GM19328 (cell line): ENCODE data around the gene FBXO5.
A peak's percentile ranks its signal among the peaks of the same experiment; 100 is the strongest.
"Not testable (repeated sequence)": the region's sequence is repeated elsewhere in the genome, so short reads cannot be mapped to it uniquely, and the experiment has no call there.

ENCODE experiments used
- ATAC-seq: cut with Tn5 transposase; IDR thresholded peaks from one replicate; pipeline ENCODE4 v1.9.1; 2021; ENCODE audit warnings: mild to moderate bottlenecking, moderate library complexity; ENCODE audit not compliant: unreplicated experiment

FBXO5 gene

DNA sequence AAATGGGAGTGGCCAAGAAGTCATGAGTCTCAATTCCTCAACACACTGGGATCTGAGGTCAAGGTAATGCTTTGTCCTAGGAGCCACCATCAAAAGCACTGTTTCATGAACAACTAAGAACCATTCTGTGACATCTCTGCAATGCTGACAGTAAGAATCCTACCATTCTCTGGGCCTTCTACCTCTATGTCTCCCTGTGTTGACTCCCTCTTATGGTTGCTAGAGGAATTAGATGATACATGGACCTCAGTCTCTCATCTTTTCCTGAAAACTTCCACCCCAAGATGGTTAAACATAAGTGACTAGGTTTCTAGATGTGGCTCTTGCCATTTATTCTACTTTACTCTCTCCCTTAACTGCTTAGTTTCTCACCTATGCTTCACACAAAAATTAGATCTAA is 10.6 kb upstream of the FBXO5 start:
- no peak for ATAC-seq

DNA sequence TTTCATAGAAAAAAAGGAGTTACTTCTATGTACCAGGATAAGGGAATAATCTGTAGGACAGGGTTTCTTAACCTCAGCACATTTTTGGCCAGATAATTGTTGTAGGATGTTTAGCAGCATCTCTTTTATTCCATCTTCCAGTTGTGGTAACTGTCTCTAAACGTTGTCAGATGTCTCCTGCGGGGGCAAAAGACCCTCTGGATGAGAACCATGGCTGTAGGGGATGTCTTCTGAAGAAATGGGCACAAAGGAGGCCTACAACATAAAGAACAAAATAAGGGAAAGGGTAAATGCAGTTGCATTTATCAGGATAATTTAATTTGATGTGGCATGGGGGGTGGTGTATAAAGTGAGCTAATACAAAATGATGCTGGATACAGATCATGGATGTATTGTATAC is 4.1 kb upstream of the FBXO5 start:
- ATAC-seq = no peak

DNA sequence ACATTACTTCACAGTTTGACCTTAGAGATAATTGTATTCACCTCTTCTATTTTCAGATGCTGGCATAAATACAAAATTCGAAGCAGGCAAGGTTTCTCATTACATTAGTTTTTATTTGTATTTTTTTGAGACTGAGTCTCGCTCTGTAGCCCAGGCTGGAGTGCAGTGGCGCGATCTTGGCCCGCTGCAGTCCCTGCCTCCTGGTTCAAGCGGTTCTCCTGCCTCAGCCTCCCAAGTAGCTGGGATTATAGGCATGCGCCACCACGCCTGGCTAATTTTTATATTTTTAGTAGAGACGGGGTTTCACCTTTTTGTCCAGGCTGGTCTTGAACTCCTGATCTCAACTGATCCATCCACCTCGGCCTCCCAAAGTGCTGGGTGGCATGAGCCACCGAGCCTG is 2.5 kb upstream of the FBXO5 start:
- ATAC-seq = not testable (repeated sequence)

DNA sequence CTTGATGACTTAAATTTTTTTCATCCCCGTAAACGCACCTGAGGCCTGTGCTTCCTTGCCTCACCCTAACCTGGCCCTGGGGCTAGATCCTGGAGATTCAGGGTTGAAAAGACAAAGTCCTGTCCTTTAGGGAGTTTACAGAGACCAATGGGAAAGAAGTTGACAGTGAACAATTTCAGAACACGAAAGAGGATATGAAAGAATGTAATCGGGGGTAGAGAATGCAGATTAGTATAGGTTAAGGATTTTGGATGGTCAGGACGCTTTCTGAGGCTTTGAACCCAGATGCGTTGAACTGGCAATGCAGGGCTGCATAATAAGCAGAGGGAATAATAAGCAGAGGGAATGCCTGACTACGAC is 1.7 kb upstream of the FBXO5 start:
- ATAC-seq = peak; percentile 18

DNA sequence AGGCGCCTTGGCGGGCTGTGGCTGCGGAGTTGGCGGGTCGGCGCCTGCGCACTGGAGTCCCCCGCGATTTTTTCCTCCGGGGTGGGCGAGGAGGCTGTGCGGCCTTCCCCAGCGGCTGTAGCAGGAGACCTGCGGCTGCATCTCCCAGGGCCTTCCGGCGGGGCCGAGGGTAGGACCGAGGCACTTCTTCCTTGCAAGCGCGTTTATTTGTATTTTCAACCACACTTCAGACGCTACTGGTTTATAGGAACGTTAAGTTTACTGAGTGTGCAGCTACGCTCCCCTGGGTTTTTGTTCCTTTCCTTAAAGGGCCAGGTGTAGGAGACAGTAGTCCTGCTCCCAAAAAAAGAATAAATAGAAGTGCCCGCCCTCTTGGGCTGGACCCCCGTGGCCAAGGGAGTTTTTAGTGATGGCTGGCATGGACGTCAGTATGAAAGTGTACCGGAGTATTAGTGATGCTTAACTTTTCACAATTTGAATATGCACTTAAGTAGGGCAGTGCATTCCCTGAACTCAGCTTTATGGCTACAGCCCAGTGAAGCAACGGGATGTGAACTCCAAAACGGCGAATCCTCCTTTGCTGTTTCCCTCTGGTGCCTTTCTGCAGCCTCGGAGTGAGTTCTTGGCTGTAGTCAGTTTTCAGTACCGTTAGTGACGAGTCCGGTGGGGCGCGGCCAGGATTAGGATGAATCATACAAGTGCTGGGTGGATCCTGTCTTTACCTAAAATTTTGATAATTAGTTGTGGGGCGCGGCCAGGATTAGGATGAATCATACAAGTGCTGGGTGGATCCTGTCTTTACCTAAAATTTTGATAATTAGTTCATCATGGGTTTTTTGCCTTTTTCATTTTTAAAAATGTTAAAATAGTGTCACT is 1.0 kb upstream of the FBXO5 start:
- ATAC-seq = no peak

DNA sequence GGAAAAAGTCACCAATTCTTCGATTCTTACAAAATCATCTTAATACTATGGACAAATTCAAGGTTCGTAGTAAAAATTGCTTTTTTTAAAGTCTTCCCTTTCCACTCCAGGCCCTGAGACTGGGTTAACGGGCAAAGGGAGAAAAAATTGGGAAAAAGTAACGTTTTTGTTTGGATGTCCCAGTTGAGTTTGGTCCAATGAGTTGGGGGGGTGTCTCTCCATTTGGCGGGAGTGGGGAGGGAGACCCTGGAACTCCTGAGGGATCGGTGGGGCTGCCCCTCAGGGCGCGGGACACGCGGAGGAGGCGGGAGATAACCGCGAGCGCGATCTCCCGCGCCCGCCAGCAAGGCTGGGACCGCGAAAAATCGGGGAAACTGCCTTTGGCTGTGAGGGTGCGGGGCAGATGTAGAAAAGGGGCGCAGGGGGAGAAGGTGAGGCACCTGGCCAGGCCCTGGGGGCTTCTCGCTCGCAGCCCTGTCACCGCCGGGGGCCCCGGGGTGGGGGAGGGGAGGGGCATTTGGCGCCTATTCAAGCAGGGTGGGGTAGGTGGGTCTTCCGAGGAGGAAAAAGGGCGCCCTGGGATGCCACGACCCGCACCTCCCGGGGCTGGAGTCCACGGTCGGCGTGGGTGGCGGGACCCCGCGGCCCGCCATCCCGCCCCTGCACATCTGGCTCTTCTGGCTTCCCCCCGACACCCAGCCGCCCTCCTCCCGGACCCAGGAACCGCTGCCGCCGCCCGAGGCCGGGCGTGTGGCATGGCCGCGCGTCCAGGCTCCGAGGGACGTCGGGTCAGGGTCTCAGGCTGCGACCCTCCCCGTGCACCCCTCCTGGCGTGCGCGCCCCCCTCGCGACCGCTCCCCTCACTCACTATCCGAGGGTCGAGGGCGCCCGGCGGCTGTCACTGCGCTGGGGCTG is 595 bp downstream of the FBXO5 start:
- peak; percentile 0 for ATAC-seq

DNA sequence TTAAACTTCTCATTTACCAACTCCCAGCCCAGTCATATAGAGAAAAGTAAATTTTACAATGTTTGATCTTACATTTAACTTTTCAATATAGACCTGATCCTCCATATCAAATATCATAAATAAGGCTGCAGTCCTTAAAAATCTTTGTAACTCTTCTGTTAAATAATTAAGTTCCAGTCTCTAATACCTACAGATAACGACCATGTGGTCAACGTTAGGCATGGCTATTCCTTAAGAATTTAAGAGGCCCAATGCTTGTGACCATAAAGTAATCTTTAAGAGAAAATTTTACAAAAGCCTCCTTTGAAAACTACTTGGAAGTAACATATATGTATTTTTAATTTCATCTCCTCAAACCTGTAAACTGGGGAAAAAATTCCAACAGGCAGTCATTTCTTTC is 1.6 kb downstream of the FBXO5 start:
- ATAC-seq = no peak

DNA sequence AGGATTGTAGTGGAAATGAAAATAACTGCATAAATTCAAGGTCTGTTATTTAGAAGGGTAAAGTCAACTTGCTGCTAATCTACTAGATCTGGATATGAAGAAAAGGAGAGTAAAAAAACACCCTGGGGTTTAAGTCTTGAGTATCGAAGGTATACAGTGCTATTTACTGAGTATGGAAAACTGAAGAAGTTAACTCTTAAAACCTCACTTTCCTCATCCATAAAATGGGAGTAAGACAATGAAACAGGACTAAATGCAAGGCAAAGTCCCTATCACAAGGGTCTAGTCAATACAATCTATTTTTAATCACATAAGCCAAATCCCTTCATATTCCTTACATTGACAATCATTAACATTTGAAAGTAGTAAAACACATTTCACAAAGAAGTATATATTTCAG is 2.2 kb downstream of the FBXO5 start:
- ATAC-seq = no peak

DNA sequence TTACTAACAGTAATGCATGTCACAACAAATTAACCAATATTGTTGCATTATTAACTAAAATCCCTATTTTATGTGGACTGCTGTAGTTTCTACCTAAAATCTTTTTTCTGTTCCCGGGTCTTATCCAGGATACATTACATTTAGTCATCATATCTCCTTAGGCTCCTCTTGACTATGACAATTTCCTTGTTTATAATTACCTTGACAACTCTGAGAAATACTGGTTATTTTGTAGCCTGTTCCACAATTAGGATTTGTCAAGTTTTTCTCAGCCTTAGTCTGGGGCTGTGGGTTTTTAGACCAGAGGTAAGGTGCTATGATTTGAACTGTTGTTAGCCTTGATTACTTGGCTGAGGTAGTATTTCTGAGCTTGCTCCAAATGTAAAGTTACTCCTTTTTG is 3.7 kb downstream of the FBXO5 start:
- no peak for ATAC-seq

DNA sequence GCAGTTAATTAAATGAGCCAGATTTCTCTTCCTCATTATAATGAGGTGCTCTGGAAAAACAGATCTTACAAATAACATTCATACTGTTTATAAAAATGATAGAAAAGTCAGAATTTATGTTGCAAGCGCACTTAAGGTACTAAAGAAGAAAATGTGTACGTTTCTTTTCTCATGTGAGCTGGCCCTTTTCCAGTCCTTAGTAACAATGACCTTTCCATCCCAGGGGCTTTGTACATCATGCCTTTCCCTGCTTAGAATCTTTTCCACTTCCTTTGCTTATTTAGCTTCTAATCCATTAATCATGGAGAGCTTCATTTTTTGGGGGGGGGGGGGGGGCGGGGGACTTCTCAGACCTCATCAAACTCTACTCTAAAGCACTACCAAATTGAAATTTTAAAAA is 4.8 kb downstream of the FBXO5 start:
- ATAC-seq = no peak

DNA sequence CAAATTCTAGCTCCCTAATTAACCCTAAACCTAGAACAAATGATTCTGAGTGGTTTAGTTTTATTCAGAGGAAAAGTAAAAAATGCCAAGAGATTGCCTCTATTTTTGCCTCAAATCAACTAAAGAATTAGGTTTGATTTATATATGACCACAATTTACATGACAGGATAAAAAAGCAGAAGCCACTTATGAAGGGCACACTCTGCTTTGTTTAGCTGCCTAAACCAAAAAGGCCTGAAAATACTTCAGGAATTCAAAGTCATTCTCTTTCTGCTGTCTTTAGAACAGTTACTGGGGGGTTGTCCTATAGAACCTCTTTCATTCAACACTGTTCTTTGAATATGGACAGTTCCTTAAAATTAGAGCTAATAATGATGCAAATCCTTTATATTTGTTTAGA is 5.3 kb downstream of the FBXO5 start:
- ATAC-seq = no peak

DNA sequence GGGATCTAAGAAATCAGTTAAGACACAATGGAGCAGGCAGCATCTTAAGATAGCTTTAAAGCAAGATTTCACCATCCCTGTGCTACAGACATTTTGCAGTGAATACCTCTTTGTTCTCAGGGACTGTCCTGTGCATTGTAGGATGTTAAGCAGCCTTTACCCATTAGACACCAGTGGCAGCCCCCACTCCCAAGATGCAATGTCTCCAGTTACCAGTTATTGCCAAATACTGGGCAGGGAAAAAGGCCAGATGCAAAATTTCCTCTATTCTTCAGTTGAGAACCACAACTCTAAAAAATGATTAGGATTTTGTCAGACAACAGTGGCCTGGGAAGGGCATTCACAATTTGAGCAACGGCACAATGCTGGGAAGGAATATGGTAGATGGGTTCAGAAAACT is 6.1 kb downstream of the FBXO5 start:
- ATAC-seq = no peak

DNA sequence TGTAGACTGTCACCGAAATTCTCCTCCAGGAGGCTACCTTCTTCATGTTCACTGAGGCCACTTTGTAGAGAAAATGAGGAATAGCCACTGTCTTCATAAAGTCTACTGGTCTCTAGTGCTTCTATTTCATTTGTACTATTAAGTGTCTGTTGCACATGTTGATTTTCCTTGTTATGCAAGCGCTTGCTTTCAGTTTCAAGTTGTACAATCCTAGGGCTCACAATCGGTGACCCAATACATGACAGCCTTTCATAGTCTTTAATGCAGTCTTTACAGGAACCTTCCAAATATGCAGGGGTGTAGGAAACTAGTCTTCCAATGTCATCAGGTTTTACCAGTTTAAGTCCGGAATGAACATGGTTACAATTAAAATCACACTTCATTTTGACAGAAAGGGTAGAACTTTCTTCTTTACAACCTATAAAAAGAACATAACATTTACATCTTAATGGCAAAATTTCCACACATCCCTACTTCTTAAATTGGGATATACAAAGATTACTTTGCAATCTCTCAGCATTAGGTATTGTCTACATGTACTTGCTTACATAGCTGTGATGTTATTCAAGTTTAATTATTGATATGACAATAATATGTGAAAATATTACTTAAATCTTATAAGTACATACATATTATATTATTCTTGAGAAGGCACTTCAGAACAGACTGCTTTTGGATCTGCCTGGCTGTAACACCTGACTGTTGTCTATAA is 7.5 kb downstream of the FBXO5 start:
- ATAC-seq = peak; percentile 43

DNA sequence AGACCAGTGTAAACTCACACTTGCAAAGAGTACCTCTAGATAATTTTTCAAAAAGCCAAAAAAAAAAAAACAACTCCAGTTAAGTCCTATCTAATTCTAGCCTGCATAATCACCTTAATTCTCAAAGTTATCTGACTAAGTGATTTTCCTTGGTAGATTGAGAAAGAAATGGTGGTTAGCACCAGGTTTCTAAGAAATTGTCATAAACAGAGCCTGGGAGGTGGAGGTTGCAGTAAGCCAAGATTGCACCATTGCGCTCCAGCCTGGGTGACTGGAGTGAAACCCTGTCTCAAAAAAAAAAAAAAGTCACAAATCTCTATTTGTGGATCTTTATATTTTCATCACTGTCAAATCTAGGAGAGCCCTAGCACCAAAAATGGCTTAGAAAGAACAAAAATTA is 8.9 kb downstream of the FBXO5 start:
- ATAC-seq = no peak

DNA sequence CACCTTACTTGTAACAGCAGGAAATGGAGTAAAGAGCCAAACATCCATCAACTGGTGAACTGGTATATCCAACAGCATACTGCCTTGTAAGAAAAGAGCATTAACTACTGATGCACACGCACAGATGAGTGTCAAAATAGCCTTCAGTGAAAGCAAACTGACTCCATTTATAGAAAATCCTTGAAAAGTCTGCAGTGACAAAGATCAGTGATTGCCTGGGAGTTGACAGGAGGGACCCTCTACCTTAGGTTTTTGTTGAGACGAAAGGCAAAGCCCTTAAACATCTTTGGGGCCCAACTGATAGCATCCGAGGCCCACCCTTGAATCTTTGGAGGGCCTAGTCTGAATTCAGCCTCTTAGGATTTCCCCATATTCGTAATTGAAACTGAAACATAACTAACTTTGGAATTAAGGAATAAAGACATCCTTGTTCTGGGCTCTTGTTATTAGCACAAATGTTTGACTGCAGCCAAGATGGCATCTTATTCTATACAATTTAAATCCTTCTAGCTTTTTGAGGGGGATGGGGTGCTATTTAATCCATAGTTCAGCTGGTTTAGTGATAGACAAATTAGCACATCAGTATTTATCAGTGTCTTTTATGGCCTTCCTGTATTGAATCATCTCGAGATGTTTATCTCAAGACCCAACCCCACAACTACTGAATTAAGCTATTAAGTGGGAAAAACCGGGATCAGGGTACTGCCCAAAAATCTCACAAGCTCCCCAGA is 13.0 kb downstream of the FBXO5 start:
- no peak for ATAC-seq

DNA sequence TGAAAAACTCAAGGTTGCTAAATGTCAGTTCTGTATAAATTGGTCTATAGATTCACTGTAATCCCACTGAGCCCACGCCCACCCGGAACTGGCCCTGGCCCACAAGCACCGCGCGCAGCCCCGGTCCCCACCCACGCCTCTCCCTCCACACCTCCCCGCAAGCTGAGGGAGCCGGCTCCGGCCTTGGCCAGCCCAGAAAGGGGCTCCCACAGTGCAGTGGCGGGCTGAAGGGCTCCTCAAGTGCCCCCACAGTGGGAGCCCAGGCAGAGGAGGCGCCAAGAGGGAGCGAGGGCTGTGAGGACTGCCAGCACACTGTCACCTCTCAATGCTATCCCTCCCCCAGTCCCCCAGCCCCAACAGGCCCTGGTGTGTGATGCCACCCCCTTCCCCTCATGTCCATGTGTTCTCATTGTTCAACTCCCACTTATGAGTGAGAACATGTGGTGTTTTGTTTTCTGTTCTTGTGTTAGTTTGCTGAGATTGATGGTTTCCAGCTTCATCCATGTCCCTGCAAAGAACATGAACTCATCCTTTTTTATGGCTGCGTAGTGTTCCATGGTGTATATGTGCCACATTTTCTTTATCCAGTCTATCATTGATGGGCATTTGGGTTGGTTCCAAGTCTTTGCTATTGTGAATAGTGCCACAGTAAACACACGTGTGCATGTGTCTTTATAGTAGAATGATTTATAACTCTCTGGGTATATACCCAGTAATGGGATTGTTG is 16.5 kb downstream of the FBXO5 start:
- not testable (repeated sequence) for ATAC-seq

DNA sequence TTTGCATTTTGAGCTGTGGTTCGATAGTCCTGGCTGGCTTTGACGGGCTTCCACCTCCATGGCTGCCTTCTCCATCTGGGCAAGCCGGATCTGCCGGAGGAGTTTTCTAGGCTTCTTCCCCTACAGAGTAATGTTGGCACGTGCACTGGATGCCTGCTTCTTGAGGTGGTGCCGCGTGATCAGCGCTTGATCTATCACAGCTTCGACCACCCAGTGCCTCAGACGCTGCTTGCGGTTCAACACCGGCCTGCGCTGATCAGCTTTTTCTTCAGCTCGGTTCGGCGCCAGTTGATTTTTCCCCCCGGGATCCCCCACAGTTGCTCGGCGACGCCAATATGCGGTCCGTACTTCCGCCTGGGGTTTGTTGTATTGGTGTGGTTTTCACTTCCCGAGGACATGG is 23.5 kb downstream of the FBXO5 start:
- no peak for ATAC-seq

DNA sequence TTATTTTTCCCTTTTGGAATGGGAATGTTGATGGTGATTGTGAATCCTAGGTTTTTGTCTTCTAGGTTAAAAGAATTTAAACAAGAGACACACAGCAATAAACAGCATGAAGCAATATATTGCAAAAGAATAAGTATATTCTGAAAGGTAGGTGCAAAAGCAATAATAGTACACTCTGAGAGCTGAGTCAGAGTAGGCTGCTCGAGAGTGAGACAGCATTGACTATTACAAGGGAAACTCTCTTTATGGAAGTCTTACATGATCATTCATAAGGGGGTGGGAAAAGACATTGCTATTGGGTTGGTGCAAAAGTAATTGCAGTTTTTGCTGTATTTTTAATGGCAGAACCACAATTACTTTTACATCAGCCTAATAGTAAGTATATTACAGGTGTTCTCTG is 25.0 kb downstream of the FBXO5 start:
- ATAC-seq = no peak

DNA sequence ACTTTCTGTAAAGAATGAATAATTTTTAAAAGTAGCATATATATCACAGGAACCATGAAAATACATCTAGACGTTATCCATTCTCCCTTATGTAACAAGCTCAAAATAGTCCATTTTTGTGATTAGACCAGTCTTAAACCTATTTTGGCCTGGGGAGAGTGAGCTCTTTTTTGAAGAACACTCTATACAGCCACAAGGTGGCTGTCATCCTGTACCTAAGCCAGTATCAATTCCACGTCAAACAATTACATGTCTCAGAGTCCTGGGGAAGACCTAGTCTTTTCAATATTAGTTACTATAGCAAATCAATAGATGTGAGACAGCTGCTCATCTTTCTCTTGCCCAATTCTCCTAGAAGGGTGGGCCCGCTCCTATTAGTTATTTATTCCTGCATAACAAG is 28.4 kb downstream of the FBXO5 start:
- ATAC-seq = no peak

DNA sequence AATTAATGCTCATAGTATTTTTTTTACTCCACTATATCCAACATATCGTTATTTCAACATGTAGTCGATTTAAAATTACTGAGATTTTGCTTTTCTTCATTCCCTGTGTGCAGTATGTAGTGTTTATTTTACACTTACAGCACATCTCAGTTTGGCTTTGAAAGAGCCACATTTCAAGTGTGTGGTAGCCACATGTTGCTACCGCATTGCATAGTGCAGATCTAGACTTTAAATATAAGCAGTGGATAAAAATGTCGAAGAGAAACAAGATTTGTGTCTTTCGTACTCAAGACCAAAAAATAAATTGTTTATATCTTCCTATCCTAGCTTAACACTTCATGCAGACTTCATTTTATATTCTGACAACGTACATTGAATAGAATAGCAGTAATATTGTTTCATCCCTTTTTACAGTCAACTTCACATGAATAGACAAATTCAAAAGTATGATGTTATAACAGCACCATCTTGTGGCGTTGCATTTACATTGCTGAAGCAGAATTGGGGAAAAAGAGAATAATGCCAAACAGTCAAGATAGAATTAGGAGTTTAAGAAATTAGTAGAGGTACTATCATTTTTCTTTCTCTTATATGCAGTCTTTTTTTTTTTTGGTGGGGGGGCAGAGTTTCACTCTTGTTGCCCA is 29.9 kb downstream of the FBXO5 start:
- ATAC-seq = no peak
